Mesodermal cell (in vitro differentiated cells): ENCODE measurements around the gene RAB24.

Experiments used
- H3K27ac ChIP-seq: 2 replicates; pipeline ENCODE4 v1.7.0; 2013; ENCODE audit warnings: mild to moderate bottlenecking, low read depth, low read length, moderate library complexity; ENCODE audit not compliant: severe bottlenecking
- H3K36me3 ChIP-seq: 2 replicates; pipeline ENCODE4 v1.7.1; 2013; ENCODE audit warnings: mild to moderate bottlenecking, low read length, moderate library complexity; ENCODE audit not compliant: control insufficient read depth, insufficient read depth
- H3K4me1 ChIP-seq: one replicate; pipeline ENCODE4 v1.7.1; 2013; ENCODE audit warnings: mild to moderate bottlenecking, low read length; ENCODE audit not compliant: insufficient read depth, control insufficient read depth, poor library complexity, severe bottlenecking
- H3K4me3 ChIP-seq: 2 replicates; pipeline ENCODE4 v1.7.0; 2013; ENCODE audit warnings: low read length, control low read depth, mild to moderate bottlenecking; ENCODE audit not compliant: insufficient read depth, poor library complexity, severe bottlenecking; ENCODE audit errors: extremely low read depth
- H3K9me3 ChIP-seq: 2 replicates; pipeline ENCODE4 v1.7.1; 2013; ENCODE audit warnings: mild to moderate bottlenecking, low read length, moderate library complexity; ENCODE audit not compliant: control insufficient read depth
- WGBS, 2 experiments: methylation state at CpG; one replicate each; pipeline ENCODE4 v1.1.5; 2013; ENCODE audit warnings: missing lambda C conversion rate in 2 of 2; ENCODE audit not compliant: insufficient coverage in 2 of 2; 5-methylcytosine and 5-hydroxymethylcytosine counted together

Gene RAB24

DNA sequence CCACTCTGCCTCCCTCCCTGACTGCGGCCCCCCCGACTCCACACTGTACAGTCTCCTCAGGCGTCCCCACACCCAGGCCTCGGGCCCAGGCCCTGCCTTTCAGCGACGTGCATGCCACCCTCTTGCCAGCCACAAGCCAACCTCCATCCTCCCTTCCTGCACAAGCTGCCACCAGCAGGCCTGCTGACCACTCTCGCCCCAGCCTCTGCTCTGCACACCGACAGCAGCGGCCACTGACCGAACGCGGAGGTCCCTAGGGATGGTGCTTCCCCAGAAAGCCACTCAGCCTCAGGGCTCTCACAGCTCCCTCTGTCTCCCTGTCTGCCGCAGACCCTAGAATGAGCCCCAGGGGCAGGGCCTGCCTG, 29.4 kb upstream of the RAB24 start:
- H3K9me3 ChIP-seq = no peaks in the 10 kb centered on the region
- H3K36me3 ChIP-seq = peaks cover 92% of the 10 kb centered on the region
- no peaks in the 10 kb centered on the region for H3K4me1 ChIP-seq
- H3K4me3 ChIP-seq = no peak overlapping the region
- H3K27ac ChIP-seq = no peak overlapping the region
- 99% methylated on average over 11 to 12 of the region's 13 CpGs for WGBS, 2 experiments

DNA sequence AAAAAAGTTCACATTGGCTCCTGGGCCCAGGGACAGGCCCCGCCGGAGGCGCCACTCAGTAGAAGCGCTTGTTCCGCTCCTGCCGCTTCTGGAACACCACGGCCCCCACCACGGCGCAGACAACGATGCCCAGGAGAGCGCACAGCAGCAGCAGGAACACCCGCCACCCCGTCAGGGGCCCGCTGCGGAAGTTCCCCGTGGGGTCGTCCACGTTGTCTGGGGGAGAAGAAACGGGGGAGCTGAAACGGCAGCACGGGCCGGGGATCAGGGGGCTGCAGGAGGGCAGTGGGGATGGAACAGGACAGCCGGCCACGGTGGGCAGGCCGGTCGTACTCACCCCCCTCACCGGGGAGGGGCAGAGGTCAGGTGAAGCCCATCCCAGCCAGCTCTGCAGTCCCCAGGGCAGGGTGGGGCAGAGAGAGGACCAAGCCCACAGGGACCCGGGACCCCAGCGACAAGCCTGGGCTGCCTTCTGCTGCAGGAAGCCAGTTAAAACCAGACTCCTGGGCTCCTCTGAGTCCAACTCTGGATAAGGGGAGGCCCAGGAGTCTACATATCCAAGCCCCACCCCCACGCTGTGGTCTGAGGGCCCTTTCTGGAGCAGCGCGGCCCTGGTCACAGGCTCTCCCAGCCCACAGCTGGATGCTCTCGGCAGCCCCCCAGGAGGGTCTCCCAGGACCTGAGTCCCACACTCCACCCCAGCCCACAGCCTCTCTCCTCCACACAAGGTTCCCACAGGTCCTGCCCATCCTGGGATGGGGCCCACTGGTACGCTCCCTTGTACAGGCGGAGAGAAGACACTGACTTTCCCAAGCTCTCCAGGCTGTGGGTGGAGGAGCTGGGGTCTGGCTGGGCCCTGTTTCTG, 28.7 kb upstream of the RAB24 start:
- no peaks in the 10 kb centered on the region for H3K9me3 ChIP-seq
- H3K27ac ChIP-seq = no peak overlapping the region
- no peak overlapping the region for H3K4me3 ChIP-seq
- peaks cover 86% of the 10 kb centered on the region for H3K36me3 ChIP-seq
- WGBS, 2 experiments = 97 to 98% methylated on average over 24 to 30 of the region's 35 CpGs
- no peaks in the 10 kb centered on the region for H3K4me1 ChIP-seq

DNA sequence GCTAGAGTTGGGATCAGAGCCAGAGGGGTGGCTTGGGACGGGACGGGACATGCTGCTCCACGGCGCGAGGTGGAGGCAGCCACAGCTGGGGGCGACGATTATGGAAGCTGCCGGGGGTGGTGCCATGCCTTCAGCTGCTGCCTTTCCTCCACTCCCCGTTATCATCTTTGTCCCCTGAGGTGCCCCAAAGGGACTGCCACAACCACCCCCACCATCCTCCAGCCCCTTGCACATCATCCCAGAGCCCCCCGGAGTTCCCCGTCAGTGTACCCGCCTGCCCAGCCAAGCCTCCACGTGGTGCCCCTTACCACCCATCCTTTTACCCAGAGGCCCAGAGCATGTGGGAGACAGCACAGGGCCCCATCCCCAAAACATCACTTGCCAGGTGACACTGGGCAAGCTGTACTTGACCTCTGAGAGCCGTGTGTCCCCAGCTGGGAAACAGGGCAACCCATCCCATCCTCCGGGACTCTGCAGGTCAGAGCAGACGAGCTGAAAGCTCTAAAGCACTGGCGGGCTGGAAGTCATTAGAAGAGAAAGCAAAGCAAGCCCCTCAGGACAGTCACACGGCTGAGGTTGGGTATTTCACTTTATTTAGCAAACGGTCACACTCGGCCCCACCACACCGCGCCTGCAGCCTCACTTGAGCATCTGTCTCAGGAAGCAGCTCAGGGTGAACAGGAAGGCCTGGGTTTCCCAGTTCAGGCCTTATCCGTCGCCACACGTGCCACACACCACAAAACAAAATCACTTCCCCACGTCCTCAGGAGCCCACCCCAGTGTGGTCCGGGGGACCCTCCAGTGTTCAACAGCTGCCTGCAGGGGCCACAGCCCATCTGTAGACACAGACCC, 27.7 kb upstream of the RAB24 start:
- WGBS, 2 experiments = 95 to 96% methylated on average over 23 to 26 of the region's 27 CpGs
- H3K36me3 ChIP-seq = peaks cover 76% of the 10 kb centered on the region

DNA sequence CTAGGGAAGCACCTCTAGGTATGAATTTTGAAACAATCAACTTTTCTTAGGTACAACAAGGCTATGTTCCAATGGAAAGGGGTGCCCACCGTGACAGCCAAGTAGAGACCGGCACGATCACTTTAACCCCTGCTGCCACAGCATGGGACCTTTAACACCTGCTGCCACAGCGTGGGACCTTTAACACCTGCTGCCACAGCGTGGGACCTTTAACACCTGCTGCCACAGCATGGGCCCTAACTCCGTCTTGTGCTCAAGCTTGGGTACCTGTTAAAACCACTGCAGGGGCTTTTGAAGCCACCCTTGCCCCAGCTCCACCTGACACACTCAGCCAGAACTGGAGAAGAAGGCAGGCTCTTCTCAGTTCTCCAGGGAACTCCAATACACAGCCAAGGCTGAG, 26.4 kb upstream of the RAB24 start:
- no peaks in the 10 kb centered on the region for H3K9me3 ChIP-seq
- no peak overlapping the region for H3K27ac ChIP-seq
- H3K36me3 ChIP-seq = peaks cover 67% of the 10 kb centered on the region
- H3K4me1 ChIP-seq = peaks cover 10% of the 10 kb centered on the region
- WGBS, 2 experiments = 96 to 100% methylated on average over 6 of the region's 6 CpGs
- no peak overlapping the region for H3K4me3 ChIP-seq

More for the DNA sequence above, 27.7 kb upstream of the RAB24 start:
- Histone ChIP-seq H3K4me1 (peaks cover 1% of the 10 kb centered on the region), H3K9me3 (no peaks in the 10 kb centered on the region), H3K27ac (no peak overlapping the region), H3K4me3 (no peak overlapping the region)

DNA sequence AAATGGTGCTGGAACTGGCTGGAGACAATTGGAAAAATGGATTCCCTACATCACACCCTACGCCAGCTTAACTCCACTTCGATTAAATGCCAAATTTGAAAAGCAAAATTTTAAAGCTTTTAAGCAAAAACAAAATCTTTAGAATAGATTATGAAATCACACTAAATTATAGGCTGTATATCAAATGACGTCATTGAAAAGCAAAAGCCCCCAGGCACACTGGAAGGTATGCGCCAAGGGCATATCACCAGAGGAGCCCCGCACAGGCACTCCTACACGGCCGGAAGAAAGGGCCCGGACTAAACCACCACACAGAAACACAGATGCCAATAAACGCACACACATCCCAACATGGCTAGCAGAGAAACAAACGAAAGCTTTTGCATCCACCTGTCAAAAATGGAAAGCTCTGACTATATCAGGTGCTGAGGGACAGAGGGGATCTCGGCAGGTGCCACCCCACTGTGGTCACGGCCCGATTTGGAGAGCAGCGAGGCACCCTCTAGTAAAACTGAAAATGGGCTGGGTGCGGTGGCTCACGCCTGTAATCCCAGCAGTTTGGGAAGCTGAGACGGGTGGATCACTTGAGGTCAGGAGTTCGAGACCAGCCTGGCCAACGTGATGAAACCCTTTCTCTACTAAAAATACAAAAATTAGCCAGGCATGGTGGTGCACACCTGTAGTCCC, 25.2 kb upstream of the RAB24 start:
- Histone ChIP-seq H3K4me3 (no peak overlapping the region), H3K4me1 (peaks cover 10% of the 10 kb centered on the region), H3K9me3 (no peaks in the 10 kb centered on the region), H3K36me3 (peaks cover 59% of the 10 kb centered on the region), H3K27ac (no peak overlapping the region)
- WGBS, 2 experiments = 86 to 90% methylated on average over 13 to 14 of the region's 19 CpGs

DNA sequence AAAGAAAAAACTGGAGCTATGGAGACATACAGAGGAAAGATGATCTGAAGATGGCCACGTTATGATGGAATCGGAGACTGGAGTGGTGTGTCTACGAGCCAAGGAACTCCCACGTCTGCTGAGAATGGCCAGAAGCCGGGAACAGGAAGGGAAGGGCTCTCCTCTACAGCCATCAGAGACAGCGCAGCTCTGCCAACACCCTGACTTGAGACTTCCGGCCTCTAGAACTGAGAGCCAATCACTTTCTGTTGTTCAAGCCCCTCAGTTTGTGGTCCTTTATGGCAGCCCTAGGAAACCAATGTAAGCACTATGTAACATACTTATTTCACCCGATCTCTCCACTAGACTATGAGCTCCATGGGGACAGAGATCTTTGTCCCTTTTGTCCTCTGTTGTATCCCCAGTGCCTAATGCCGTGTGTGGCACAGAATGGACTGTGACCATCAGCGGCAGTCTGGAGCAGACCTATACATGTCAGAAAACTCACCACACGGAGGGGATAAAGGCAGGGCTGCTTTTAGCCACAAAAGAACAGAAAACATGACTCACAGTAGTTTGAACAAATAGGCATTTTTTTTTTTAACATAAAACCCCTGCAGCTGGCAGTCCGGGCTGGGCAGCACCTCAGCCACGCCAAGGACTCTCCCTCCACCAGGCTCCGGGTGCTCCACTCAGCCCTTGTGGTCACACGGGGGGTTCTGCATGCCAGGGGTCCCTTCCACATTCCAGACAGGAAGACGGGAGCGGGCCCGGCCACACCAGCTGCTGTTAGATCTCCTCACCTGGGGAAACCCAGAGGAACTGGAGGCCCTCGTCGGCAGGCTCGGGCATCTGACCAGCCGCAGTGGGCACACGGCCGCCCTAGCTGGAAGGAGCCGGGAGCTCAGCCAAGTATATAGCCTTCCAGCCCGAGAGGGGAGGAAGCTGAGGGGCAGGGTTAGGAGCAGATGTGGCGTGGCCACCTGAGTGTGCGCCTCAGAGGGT, 24.3 kb upstream of the RAB24 start:
- H3K27ac ChIP-seq = no peak overlapping the region
- H3K9me3 ChIP-seq = no peaks in the 10 kb centered on the region
- WGBS, 2 experiments = 94 to 96% methylated on average over 24 to 27 of the region's 28 CpGs
- H3K4me3 ChIP-seq = no peak overlapping the region
- peaks cover 50% of the 10 kb centered on the region for H3K36me3 ChIP-seq
- H3K4me1 ChIP-seq = peaks cover 10% of the 10 kb centered on the region

DNA sequence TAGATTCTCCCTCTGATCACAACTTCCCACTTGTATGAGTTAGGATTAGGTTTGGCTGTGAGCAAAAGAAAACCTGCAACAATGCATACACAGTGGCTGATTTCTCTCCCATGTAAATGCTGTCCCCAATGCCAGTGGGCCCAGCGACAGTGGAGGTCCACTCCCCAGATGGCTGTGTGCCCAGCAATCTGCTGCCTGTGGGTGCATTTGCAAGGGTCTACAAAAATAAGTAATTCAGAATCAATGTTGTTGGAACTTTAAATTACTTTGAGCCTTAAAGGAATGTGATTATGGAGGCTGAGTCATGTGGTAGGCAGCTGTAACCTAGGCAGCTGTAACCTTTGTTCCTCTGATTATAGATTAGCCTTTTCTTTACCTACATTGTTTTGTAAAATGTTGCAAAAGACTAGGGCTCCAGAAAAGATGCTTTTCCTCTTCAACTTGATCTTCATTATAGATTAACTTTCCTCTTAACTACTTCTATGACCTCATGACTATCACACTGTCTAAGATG, 22.4 kb upstream of the RAB24 start:
- H3K9me3 ChIP-seq = no peaks in the 10 kb centered on the region
- 44 to 50% methylated on average over 1 of the region's 1 CpG for WGBS, 2 experiments
- peaks cover 33% of the 10 kb centered on the region for H3K36me3 ChIP-seq
- H3K4me1 ChIP-seq = peaks cover 10% of the 10 kb centered on the region
- peak overlapping the region; percentile 64 for H3K27ac ChIP-seq
- no peak overlapping the region for H3K4me3 ChIP-seq

DNA sequence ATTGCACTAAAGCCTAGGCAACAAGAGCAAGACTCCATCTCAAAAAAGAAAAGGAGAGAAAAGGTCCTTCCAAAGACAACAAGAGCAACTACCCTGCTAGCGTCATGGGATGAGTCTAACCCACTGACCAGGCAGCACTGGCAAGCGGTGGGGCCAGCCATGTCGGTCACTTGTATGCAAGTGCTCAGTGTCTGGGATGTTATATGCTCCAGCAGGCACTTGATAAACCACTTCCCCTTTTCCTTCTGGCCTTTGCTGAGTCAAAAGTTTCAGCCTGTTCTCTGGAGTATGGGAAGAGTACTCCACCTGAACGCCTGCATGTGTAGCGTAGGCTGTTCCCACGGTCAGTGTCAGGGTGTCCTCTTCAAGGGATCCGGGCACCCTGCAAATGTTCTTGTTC, 17.4 kb upstream of the RAB24 start:
- H3K4me1 ChIP-seq = peaks cover 6% of the 10 kb centered on the region
- no peak overlapping the region for H3K27ac ChIP-seq
- H3K9me3 ChIP-seq = no peaks in the 10 kb centered on the region
- no peak overlapping the region for H3K4me3 ChIP-seq
- H3K36me3 ChIP-seq = peaks cover 12% of the 10 kb centered on the region
- 92 to 97% methylated on average over 5 to 6 of the region's 7 CpGs for WGBS, 2 experiments

DNA sequence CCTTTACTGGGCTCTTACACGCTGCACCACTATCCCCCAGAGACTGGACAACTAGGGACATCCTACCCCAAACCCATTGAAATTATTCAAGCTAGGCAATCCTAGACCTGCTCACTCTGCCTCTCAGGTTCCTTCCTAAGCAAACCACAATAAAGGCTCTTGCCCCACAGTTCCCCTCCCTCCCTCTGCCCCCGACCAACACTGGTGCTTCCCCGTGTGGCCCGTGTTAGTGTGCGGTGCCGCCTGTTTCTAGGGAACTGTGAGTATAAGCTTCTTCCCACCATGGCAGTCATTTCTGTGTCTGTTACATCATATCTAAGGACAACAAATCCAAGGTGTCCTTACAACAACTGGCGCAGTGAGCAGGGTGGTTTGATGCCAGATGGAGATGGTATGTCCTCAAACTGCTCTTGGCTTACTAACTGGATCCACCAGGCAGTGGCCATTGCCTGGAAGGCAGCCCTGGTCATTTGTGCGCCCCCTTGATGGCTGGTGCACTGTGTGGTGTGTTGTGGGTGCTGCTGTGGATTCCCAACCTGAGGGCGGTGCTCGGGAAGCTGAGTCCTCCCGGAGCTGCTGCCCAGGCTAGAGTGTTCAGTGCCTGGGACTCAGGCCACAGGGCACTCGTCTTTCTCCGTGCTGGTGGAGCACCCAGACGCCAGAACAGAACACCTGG, 16.5 kb upstream of the RAB24 start:
- WGBS, 2 experiments = 94 to 97% methylated on average over 11 to 13 of the region's 14 CpGs
- Histone ChIP-seq H3K4me3 (no peak overlapping the region), H3K36me3 (peaks cover 9% of the 10 kb centered on the region), H3K9me3 (no peaks in the 10 kb centered on the region), H3K27ac (no peak overlapping the region), H3K4me1 (no peaks in the 10 kb centered on the region)
